CD8-positive, alpha-beta memory T cell (primary cell): ENCODE data around the gene MIOX. TPM values are rescaled to one million over a fixed set of nuclear protein-coding genes. Genes with fewer than 3 reads are reported as not detected.

Source experiments
- CTCF ChIA-PET: fragments of 350-600 bp; sonication (Branson Sonifier 250); formaldehyde crosslinking; loops from one replicate; lab custom pipeline; 2021; ENCODE audit warnings: antibody characterized with exemption; lab: Charles Lee
- POLR2A ChIA-PET: fragments of 350-600 bp; sonication (Branson Sonifier 250); formaldehyde crosslinking; loops from one replicate; lab custom pipeline; 2021; ENCODE audit warnings: antibody characterized with exemption; lab: Charles Lee
- DNase-seq, 5 donors: peaks; one replicate each; pipeline versions ENCODE4 v3.0.0 to v3.0.0-alpha.2; 2020 to 2022; ENCODE audit warnings: mixed read lengths in 1 of 5
- H3K27ac ChIP-seq: one replicate; pipeline ENCODE4 v1.7.0; 2013; ENCODE audit warnings: low read depth, mild to moderate bottlenecking, low read length, moderate library complexity
- H3K27me3 ChIP-seq: 2 replicates; pipeline ENCODE4 v1.7.0; 2013; ENCODE audit warnings: low read length, mild to moderate bottlenecking; ENCODE audit not compliant: insufficient read depth, poor library complexity, severe bottlenecking
- H3K36me3 ChIP-seq: 2 replicates; pipeline ENCODE4 v1.7.0; 2013; ENCODE audit warnings: mild to moderate bottlenecking, low read length, moderate library complexity; ENCODE audit not compliant: insufficient read depth
- H3K4me1 ChIP-seq: 2 replicates; pipeline ENCODE4 v1.7.0; 2013; ENCODE audit warnings: mild to moderate bottlenecking, low read length, moderate library complexity; ENCODE audit not compliant: insufficient read depth
- H3K4me3 ChIP-seq: 2 replicates; pipeline ENCODE4 v1.7.0; 2013; ENCODE audit warnings: mild to moderate bottlenecking, low read length
- H3K9me3 ChIP-seq: 2 replicates; pipeline ENCODE4 v1.7.0; 2013; ENCODE audit warnings: mild to moderate bottlenecking, low read length
- H3K27ac Mint-ChIP-seq, 8 donors: one replicate each; pipeline ENCODE4 v1.8.0; 2020 to 2021; ENCODE audit warnings: mixed read lengths in 8 of 8, mild to moderate bottlenecking in 6 of 8, inconsistent platforms in 3 of 8, moderate library complexity in 3 of 8
- H3K27me3 Mint-ChIP-seq, 2 donors: one replicate each; pipeline ENCODE4 v1.8.0; 2020 to 2021; ENCODE audit warnings: mixed read lengths in 2 of 2, mild to moderate bottlenecking in 1 of 2, moderate library complexity in 1 of 2
- H3K36me3 Mint-ChIP-seq, 3 donors: one replicate each; pipeline ENCODE4 v1.8.0; 2020 to 2021; ENCODE audit warnings: mixed read lengths in 3 of 3, inconsistent platforms in 1 of 3, mild to moderate bottlenecking in 1 of 3
- H3K4me1 Mint-ChIP-seq, 3 donors: one replicate each; pipeline ENCODE4 v1.8.0; 2020 to 2021; ENCODE audit warnings: mixed read lengths in 3 of 3, inconsistent platforms in 1 of 3, mild to moderate bottlenecking in 1 of 3
- H3K4me3 Mint-ChIP-seq, 7 donors: one replicate each; pipeline ENCODE4 v1.8.0; 2020 to 2021; ENCODE audit warnings: mixed read lengths in 7 of 7, mild to moderate bottlenecking in 6 of 7, moderate library complexity in 4 of 7, inconsistent platforms in 2 of 7
- H3K9me3 Mint-ChIP-seq, 5 donors: one replicate each; pipeline ENCODE4 v1.8.0; 2020 to 2022; ENCODE audit warnings: mixed read lengths in 5 of 5, mild to moderate bottlenecking in 3 of 5, moderate library complexity in 2 of 5, inconsistent platforms in 1 of 5
- polyA plus RNA-seq: library from polyadenylated mRNA; unstranded; fragments of 300-500 nt; fragmentation: Illumina TruSeq; gene quantifications from one replicate; pipeline ENCODE4 v1.2.3, GENCODE V29; 2021
- total RNA-seq, 2 experiments: library from RNA; stranded (reverse); gene quantifications; one replicate each; pipeline ENCODE4 v1.2.3, GENCODE V29; 2021

The MIOX gene
- total and polyA plus RNA-seq, 3 experiments from 2014 or later: 0.31 TPM; not detected in 2

- no peak overlapping the region for H3K27ac ChIP-seq
- H3K36me3 ChIP-seq: no peaks in the 10 kb centered on the region
- Mint-ChIP-seq H3K4me3 (no peak overlapping the region), H3K9me3 (no peaks in the 10 kb centered on the region), H3K27ac (no peak overlapping the region), H3K36me3 (no peaks in the 10 kb centered on the region), H3K27me3 (peaks cover 6 to 11% of the 10 kb centered on the region in 2 donors), H3K4me1 (peaks cover 5 to 7% (median 6%) of the 10 kb centered on the region in 3 donors)
- H3K9me3 ChIP-seq: no peaks in the 10 kb centered on the region
- DNase-seq: no peak
- no peaks in the 10 kb centered on the region for H3K27me3 ChIP-seq
- POLR2A ChIA-PET: no interaction called here
- H3K4me1 ChIP-seq: peaks cover 8% of the 10 kb centered on the region
- H3K4me3 ChIP-seq: no peak overlapping the region
- CTCF ChIA-PET: interaction anchor here (1.1 to 1.3 kb wide), 2 partner anchors 9 to 16 kb away, joined by 3 to 4 read pairs; no protein-coding TSS in a partner anchor
Observed at GRCh38 chr22:50489363-50490243, 2.9 kb downstream of the MIOX start.

GRCh38 chr22:50490531-50491308, 4.1 kb downstream of the MIOX start:
- H3K4me1 Mint-ChIP-seq: peaks cover 5 to 7% (median 6%) of the 10 kb centered on the region in 3 donors
- H3K4me3 ChIP-seq: no peak overlapping the region
- no peaks in the 10 kb centered on the region for H3K27me3 ChIP-seq
- ChIA-PET CTCF (interaction anchor here (0.7 to 1.1 kb wide), 3 partner anchors 8 to 35 kb away, joined by 3 to 4 read pairs (median 3); partner anchors contain the start of genes NCAPH2 and SCO2), POLR2A (no interaction called here)
- H3K9me3 ChIP-seq: no peaks in the 10 kb centered on the region
- H3K36me3 ChIP-seq: no peaks in the 10 kb centered on the region
- no peaks in the 10 kb centered on the region for H3K36me3 Mint-ChIP-seq
- no peaks in the 10 kb centered on the region for H3K9me3 Mint-ChIP-seq
- no peak overlapping the region for H3K27ac Mint-ChIP-seq
- no peak for DNase-seq
- H3K27ac ChIP-seq: no peak overlapping the region
- no peak overlapping the region for H3K4me3 Mint-ChIP-seq
- peaks cover 6 to 7% of the 10 kb centered on the region in 2 donors for H3K27me3 Mint-ChIP-seq
- peaks cover 8% of the 10 kb centered on the region for H3K4me1 ChIP-seq

- ChIA-PET CTCF (interaction anchor here (0.6 to 3.7 kb wide), 19 partner anchors 12 to 255 kb away, joined by 3 to 19 read pairs (median 8); partner anchors contain the start of genes MIOX, SCO2 and SYCE3), POLR2A (interaction anchor here (1.8 kb wide), 1 partner anchor 86 kb away, joined by 4 read pairs; the partner anchor contains the start of gene CHKB)
- H3K4me3 Mint-ChIP-seq: no peak overlapping the region
- H3K27ac Mint-ChIP-seq: no peak overlapping the region
- no peaks in the 10 kb centered on the region for H3K9me3 ChIP-seq
- no peaks in the 10 kb centered on the region for H3K27me3 ChIP-seq
- H3K9me3 Mint-ChIP-seq: no peaks in the 10 kb centered on the region
- no peak for DNase-seq
- no peaks in the 10 kb centered on the region for H3K36me3 ChIP-seq
- H3K36me3 Mint-ChIP-seq: peaks cover 0 to 2% (median 0%) of the 10 kb centered on the region in 3 donors
- H3K4me1 ChIP-seq: peaks cover 9% of the 10 kb centered on the region
- H3K4me1 Mint-ChIP-seq: peaks cover 0 to 4% (median 3%) of the 10 kb centered on the region in 3 donors
- H3K27ac ChIP-seq: no peak overlapping the region
- H3K27me3 Mint-ChIP-seq: no peaks in the 10 kb centered on the region
- no peak overlapping the region for H3K4me3 ChIP-seq
Observed at GRCh38 chr22:50497093-50497492, 10.4 kb downstream of the MIOX start.

GRCh38 chr22:50498322-50498890, 11.7 kb downstream of the MIOX start:
- ChIA-PET POLR2A (interaction anchor here (1.0 to 1.8 kb wide), 4 partner anchors 9 to 84 kb away, joined by 4 to 8 read pairs (median 6); partner anchors contain the start of genes CHKB, LMF2 and SCO2), CTCF (interaction anchor here (0.8 to 3.7 kb wide), 35 partner anchors 8 to 256 kb away, joined by 3 to 19 read pairs (median 4); partner anchors contain the start of genes HDAC10, LMF2, MIOX and NCAPH2)
- peaks cover 0 to 4% (median 3%) of the 10 kb centered on the region in 3 donors for H3K4me1 Mint-ChIP-seq
- H3K27me3 Mint-ChIP-seq: no peaks in the 10 kb centered on the region
- Histone ChIP-seq H3K9me3 (no peaks in the 10 kb centered on the region), H3K36me3 (no peaks in the 10 kb centered on the region), H3K4me3 (no peak overlapping the region), H3K27ac (no peak overlapping the region), H3K4me1 (peaks cover 9% of the 10 kb centered on the region), H3K27me3 (no peaks in the 10 kb centered on the region)
- H3K36me3 Mint-ChIP-seq: peaks cover 0 to 7% (median 0%) of the 10 kb centered on the region in 3 donors
- peak overlapping the region in 1 of 8 donors; percentile 56 for H3K27ac Mint-ChIP-seq
- peak; percentile 35 to 81 (median 64) for DNase-seq
- H3K9me3 Mint-ChIP-seq: no peaks in the 10 kb centered on the region
- H3K4me3 Mint-ChIP-seq: no peak overlapping the region

- H3K27me3 Mint-ChIP-seq: no peaks in the 10 kb centered on the region
- CTCF ChIA-PET: interaction anchor here (1.5 to 1.7 kb wide), 2 partner anchors 25 to 224 kb away, joined by 3 to 9 read pairs; partner anchors contain the start of gene SCO2
- POLR2A ChIA-PET: no interaction called here
- peak overlapping the region in 3 of 8 donors; percentile 26 to 89 (median 39) for H3K27ac Mint-ChIP-seq
- Histone ChIP-seq H3K36me3 (peaks cover 9% of the 10 kb centered on the region), H3K4me3 (no peak overlapping the region), H3K9me3 (no peaks in the 10 kb centered on the region), H3K27me3 (no peaks in the 10 kb centered on the region), H3K27ac (no peak overlapping the region), H3K4me1 (peaks cover 9% of the 10 kb centered on the region)
- no peak overlapping the region for H3K4me3 Mint-ChIP-seq
- H3K9me3 Mint-ChIP-seq: no peaks in the 10 kb centered on the region
- no peak for DNase-seq
- peaks cover 0 to 13% (median 0%) of the 10 kb centered on the region in 3 donors for H3K36me3 Mint-ChIP-seq
- peaks cover 0 to 4% (median 3%) of the 10 kb centered on the region in 3 donors for H3K4me1 Mint-ChIP-seq
Observed at GRCh38 chr22:50500452-50500851, 13.8 kb downstream of the MIOX start.

GRCh38 chr22:50502096-50502495, 15.4 kb downstream of the MIOX start:
- H3K27me3 Mint-ChIP-seq: no peaks in the 10 kb centered on the region
- ChIA-PET CTCF (interaction anchor here (1.0 to 1.6 kb wide), 4 partner anchors 23 to 251 kb away, joined by 3 to 5 read pairs (median 3); partner anchors contain the start of genes HDAC10 and SCO2), POLR2A (no interaction called here)
- H3K9me3 Mint-ChIP-seq: no peaks in the 10 kb centered on the region
- DNase-seq: no peak
- peaks cover 20% of the 10 kb centered on the region for H3K4me1 ChIP-seq
- no peak overlapping the region for H3K27ac ChIP-seq
- H3K27ac Mint-ChIP-seq: peak overlapping the region in 1 of 8 donors; percentile 75
- H3K4me1 Mint-ChIP-seq: peaks cover 0 to 12% (median 4%) of the 10 kb centered on the region in 3 donors
- H3K36me3 Mint-ChIP-seq: peaks cover 0 to 19% (median 0%) of the 10 kb centered on the region in 3 donors
- H3K36me3 ChIP-seq: peaks cover 11% of the 10 kb centered on the region
- no peaks in the 10 kb centered on the region for H3K27me3 ChIP-seq
- H3K4me3 Mint-ChIP-seq: peak overlapping the region in 2 of 7 donors; percentile 24 to 34
- H3K4me3 ChIP-seq: no peak overlapping the region
- no peaks in the 10 kb centered on the region for H3K9me3 ChIP-seq
